HPDE6-E6E7 (cell line): ENCODE data around the gene FRMD3.

Source experiments
- DNase-seq: peaks from one replicate; pipeline ENCODE4 v3.0.0; 2011; ENCODE audit warnings: missing footprints; ENCODE audit errors: extremely low spot score

Gene FRMD3

GRCh38 chr9:83433846-83434245 lies 104.4 kb downstream of the FRMD3 start:
- DNase-seq: no peak

DNA sequence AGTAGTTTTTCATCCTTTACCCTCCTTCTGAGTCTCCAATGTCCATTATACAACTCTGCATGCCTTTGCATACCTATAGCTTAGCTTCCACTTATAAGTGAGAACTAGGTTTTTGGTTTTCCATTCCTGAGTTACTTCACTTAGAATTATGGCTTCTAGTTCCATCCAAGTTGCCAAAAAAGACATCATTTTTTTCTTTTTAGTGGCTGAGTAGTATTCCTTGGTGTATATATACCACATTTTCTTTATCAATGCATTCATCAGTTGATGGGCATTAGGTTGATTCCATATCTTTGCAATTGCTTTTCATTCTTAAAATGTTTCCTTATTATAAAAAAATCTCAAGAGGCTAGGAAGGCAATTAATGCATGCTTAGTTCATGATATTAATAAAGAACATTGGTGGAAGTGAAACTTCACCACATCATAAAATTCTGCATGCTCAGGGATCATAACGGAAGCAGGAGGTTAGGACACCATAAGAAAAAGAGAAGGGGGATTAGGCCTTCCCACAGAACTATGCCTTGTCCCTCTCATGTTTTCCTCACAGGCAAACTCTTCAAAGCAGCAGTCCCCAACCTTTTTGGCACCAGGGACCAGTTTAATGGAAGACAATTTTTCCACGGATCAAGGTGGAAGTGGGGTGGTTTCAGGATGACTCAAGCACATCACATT lies 105.2 kb downstream of the FRMD3 start:
- no peak for DNase-seq

- no peak for DNase-seq
These were observed 106.0 kb downstream of the FRMD3 start for GRCh38 chr9:83432104-83432627.

DNA sequence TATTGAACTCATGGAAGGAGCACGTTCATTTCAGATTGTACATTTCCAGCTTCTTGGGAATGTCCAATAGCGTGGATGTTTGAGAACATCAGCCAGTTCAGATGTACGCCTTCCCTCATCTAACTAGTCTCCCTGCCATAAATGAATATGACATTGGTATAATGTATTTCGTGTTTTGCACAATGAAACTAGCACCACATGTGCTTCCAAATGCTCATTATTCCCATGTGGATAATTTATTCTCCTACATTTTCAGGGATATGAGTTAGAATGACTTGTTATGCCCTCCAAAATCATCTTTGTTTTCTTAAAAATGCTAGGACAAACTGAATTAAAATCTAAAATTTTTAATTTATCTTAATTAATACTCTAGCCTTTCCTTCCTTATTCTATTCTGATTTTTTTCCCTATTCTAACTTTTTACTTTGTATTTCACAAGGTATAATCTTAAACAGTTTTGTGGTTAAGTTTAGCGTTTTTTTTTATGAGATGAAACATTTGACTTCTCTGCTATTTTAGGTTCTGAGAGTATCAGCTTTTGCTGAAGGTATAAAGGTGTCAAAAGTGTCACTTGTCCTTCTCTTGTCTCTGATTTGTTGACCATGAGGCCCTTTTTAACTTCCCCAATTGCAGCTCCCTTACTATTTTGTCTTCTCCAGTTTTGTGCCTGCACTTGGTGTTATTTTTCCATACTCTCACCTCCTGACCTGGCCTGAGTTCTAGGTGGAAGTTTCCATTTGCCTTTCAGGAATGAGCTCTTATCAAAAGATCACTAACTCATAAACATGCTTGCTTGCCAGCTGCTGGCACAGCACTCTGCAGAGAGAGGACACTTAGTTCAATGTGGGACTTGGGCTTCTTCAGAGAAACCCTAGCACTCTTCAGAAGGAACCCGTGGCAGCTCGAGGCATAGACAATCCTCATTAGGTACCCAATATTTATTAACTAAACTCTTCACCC lies 106.8 kb downstream of the FRMD3 start:
- DNase-seq: no peak

DNA sequence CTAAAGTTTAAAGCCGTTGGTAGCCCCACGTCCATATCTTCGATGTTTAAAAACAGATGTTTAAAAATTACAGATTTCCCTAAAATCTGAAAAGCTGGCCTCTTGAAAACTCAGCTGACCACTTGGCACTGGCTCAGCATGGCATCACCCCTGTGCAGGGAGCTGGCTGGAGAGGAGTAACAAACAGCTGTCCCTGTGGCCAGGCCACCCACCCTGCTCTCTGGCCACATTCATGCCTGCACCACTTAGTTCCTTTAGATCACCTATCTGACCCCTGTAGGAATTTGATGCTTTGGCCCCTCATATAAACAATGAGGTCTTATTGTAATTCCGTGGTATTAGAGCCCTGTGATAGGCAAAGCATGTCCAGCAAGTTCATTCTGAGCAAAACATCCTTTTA lies 107.5 kb downstream of the FRMD3 start:
- no peak for DNase-seq

DNA sequence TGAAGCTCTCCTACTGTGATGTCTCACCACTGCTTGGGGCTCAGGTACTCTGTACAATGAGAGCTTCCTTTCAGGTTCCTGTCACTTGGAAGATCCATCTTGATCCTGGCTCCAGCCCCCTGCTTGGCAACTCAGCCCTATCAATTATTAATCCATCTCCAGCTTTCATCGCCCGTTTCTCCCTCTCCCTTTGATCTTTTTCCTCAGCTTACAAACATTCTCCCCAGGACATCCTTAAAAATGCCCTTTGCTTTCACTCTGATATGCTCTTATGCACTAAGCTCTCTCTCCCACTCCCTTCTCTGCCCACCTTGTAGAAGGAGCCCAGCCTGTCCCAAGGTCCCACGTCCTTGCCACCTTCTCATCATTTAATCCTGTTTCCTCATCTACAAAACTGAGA lies 109.0 kb downstream of the FRMD3 start:
- DNase-seq: no peak

DNA sequence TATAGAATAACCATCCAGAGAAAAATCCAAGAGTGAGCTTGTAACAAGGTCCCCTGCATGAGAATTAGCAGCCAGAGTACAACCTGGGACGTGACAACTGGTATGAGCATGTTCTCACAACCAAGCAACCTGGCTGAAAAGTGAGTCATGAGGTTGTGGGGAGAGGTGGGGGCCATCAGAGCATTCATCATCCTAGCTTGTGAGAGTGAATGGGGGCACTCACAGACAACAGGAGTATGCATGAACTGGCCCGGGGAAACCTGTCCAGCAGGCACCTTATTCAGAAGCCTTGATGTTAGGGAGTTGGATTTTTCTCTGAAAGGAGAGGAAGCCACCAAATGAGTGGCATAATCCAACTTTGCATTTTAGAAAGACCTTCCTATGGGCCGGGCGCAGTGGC lies 113.0 kb downstream of the FRMD3 start:
- no peak for DNase-seq

DNA sequence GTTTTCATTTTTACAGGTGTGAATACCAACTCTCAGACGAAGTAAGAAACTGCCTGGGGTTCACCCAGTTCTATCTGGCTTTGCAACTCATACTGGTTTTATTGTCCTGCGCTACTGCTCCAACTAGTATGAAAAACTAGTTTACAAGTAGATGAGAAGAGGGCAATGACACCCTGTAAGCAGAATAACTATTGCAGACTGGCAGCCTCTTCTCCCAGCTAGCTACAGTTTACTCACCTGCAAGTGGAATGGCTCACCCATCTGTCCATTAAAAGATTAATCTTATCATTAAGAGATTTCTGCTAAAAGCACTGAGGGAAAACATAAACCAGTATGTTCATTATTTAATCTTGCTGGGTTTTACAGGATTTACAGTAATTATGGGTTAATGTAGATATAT lies 113.4 kb downstream of the FRMD3 start:
- DNase-seq: no peak

DNA sequence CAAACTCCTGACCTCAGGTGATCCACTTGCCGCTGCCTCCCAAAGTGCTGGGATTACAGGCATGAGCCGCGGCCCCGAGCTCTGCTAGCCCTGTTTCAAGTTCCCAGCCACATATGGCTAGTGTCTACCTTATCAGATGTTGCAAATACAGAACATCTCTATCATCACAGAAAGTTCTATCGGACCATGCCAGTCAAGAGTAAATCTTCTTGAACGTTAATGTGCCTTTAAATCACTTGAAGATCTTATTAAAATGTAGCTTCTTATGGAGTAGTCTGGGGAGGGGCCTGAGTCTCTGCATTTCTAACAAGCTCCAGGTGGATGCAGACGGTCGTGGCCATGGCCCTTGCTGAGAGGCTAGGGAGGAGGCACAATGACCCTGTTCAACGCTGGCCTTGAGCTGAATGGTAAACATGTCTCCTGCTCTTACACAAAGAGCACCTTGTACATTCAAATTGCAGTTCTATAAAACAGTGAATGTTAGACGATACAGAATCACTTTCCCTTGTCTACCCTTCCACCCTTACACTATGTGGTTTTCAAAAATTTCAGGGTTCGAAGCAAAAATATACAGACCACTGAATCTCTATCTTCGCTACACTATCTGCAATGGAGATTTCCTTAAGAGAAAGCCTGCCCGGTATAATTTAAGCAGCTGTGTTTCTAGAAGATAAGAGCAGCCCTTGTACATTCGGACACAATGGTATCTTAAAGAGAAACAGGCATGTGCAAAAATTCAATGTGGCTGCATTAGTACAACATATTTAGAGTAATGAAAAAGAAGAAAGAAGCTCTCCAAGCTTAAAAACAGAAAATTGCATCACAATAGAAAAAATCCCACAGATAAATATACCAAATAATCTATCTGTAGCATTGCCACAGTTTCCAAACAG lies 114.1 kb downstream of the FRMD3 start:
- DNase-seq: no peak

DNA sequence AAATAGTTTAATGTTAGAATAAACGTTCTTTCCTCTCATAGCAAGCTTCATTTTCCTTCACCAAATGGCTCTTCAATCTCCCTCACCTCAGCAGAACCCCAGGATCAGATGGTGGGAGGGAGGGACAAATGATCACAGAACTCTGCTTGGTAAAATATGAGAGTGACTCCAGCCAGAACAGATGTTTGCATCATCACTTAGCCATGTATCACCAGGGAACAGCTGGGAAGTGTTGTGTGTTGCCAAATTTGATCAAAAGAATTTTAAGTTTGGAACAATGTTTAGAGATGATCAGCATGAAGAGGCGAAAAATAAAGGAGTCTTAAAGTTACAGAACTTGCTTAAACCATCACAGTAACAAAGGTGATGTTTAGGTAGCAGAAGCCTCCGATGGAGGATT lies 115.7 kb downstream of the FRMD3 start:
- no peak for DNase-seq

DNA sequence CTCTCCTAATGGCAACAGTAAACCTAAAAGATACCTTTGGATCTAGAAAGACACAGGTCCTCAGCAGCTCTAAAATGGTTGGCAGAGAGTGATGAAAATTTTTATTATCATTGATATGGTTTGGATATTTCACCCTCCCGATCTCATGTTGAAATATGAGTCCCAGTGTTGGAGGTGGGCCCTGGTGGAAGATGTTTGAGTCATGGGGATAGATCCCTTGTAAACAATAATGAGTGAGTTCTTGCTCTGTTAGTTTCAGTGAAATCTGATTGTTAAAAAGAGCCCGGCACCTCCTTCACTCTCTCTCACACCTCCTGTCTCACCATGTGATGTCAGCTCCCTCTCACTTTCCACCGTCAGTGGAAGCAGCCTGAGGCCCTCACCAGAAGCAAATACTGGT lies 117.7 kb downstream of the FRMD3 start:
- DNase-seq: no peak

GRCh38 chr9:83419961-83420360 lies 118.2 kb downstream of the FRMD3 start:
- no peak for DNase-seq

- no peak for DNase-seq
These were observed 119.9 kb downstream of the FRMD3 start for GRCh38 chr9:83418283-83418682.

- no peak for DNase-seq
These were observed 124.8 kb downstream of the FRMD3 start for GRCh38 chr9:83413367-83413766.

DNA sequence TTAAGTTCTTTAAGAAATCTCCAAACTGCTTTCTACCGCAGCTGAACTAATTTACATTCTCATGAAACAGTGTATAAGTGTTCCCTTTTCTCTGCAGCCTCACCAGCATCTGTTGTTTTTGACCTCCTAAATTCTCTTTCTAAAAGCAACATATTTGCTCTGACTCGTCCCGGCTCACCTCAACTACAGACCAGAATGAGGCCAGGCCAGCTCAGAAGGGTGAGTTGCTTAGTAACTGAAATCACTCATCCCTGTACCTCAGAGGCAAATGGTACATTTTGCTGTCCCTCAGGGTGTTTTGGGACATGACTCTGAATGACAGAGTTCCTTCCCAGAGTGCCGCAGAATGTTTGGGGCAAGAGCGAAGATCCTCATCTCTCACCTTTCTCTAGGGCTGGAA lies 127.5 kb downstream of the FRMD3 start:
- no peak for DNase-seq

DNA sequence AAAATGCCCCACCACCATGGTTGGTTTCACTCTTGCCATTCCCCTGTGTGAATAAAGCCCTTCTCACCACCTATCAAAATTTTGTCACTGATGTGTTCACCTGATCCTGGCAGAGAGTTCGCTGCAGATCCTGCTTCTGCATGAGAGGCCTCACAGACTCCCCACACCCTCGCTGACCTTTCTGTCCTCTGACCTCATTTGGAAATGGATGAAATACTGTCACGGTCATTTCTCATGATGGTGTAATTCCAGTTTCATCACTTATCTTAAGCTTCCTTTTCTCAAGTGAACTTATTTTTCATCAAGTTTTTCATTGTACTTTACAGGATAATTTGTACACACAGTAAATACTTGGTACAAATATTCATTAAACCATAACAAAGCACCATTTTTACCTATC lies 131.3 kb downstream of the FRMD3 start:
- DNase-seq: no peak

- DNase-seq: no peak
These were observed 132.4 kb downstream of the FRMD3 start for GRCh38 chr9:83405759-83406158.

DNA sequence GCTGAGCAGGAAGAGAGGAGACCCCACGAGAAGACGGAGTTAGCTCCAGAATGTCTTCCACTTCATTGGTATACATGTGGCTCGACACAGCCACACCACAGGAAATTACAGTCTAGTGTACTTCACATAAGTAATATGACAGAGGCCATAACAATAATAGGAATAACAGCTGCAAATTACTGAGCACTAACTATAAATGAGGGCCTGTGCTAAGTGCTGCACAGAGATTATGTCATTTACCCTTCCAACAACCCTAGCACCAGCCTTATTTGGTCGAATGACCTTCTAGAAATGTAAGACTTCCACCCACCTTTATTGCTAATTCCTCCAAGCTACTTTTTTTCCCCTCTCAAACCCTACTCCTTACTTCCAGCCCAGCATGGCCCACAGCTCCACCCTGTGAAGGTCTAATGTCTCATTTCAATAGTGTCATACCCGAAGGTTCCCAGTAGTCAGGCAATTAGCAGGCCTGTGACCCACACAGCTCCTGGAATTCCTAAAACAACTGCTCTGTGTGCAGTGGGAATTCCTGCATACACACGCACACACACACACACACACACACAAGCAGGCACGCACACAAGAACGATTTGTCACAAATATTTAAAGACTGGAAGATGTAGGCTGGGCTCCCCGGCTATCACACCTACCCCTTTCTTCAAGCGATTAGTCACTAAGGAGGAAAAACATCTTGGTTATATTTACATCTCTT lies 134.5 kb downstream of the FRMD3 start:
- DNase-seq: no peak

DNA sequence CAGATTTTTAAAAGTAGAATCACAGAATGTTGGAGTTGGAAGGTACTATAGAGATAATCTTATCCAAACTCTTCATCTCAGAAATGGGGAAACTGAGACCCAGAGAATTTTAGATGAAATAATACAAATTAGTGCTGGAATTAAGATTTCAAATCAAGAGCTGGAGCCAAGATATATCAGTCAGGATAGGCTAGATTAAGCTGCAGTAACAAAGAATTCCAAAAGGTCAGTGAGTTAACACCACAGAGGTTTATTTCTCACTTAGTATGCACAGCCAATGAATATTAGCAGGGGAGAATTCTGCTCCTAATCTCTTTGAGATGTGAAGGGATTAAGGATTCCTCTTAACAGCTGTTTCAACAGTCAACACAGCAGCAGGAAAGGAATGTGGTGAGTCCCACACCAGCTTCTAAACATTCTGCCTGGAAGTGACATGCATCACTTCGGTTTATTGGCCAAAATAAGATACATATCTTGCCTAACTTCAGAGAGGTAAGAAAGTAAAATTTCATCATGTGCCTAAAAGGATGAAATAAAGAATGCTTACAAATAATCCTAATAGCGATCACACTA lies 136.8 kb downstream of the FRMD3 start:
- no peak for DNase-seq

DNA sequence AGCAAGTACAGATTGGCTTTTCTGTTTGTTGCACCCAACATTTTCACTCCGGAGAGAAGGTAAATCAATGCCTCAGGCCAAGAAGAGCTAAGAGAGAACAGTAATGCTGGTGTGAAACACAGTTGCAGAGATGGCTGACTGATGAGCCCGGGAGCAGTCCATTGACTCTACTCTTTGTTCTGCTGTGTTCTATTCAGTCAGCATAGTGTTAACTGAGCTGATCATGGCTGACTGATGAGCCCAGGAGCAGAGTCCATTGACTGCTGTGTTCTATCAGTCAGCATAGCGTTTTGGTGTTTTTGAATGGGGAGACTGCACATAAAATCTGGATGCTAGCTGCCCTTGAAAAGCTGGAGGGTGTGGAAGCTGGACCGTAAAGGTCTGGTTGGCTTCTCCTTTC lies 141.4 kb downstream of the FRMD3 start:
- DNase-seq: no peak

GRCh38 chr9:83396342-83396741 lies 141.9 kb downstream of the FRMD3 start:
- DNase-seq: no peak
